Smooth muscle cell (in vitro differentiated cells): ENCODE measurements around the gene ZNHIT3. TPM values are rescaled to one million over a fixed set of nuclear protein-coding genes. Genes with fewer than 3 reads are reported as not detected.

Experiments used
- DNase-seq: peaks from one replicate; lab custom pipeline; 2025; ENCODE audit not compliant: unreplicated experiment; lab: John Stamatoyannopoulos, UW
- H2AFZ ChIP-seq: fragments of 200-600 bp; sonication (generic); 2 replicates; pipeline ENCODE4 v1.6.0; 2016; ENCODE audit warnings: antibody characterized with exemption, low read depth, mild to moderate bottlenecking
- H3F3A ChIP-seq: fragments of 200-600 bp; sonication (generic); 2 replicates; pipeline ENCODE4 v1.6.0; 2017; ENCODE audit warnings: antibody characterized with exemption, low read depth
- H3K27ac ChIP-seq: fragments of 200-600 bp; sonication (generic); 2 replicates; pipeline ENCODE4 v1.5.1; 2016; ENCODE audit warnings: low read depth, mild to moderate bottlenecking
- H3K27me3 ChIP-seq: fragments of 200-600 bp; sonication (generic); 2 replicates; pipeline ENCODE4 v1.6.1; 2016; ENCODE audit warnings: low read depth, mild to moderate bottlenecking
- H3K36me3 ChIP-seq: fragments of 200-600 bp; sonication (generic); 2 replicates; pipeline ENCODE4 v1.5.1; 2016; ENCODE audit warnings: low read depth
- H3K4me1 ChIP-seq: fragments of 200-600 bp; sonication (generic); 2 replicates; pipeline ENCODE4 v1.5.1; 2016; ENCODE audit warnings: low read depth
- H3K4me2 ChIP-seq: fragments of 200-600 bp; sonication (generic); 2 replicates; pipeline ENCODE4 v1.6.0; 2016; ENCODE audit warnings: mild to moderate bottlenecking
- H3K4me3 ChIP-seq: fragments of 200-600 bp; sonication (generic); 2 replicates; pipeline ENCODE4 v1.5.1; 2016; ENCODE audit warnings: mild to moderate bottlenecking
- H3K79me2 ChIP-seq: fragments of 200-600 bp; sonication (generic); 2 replicates; pipeline ENCODE4 v1.6.0; 2016; ENCODE audit warnings: low read depth, mild to moderate bottlenecking
- H3K9ac ChIP-seq: fragments of 200-600 bp; sonication (generic); 2 replicates; pipeline ENCODE4 v1.6.0; 2016; ENCODE audit warnings: low read depth
- H3K9me3 ChIP-seq: fragments of 200-600 bp; sonication (generic); replicated peaks from 2 replicates; pipeline ENCODE4 v1.5.1; 2016; ENCODE audit warnings: low read depth
- H4K20me1 ChIP-seq: fragments of 200-600 bp; sonication (generic); 2 replicates; pipeline ENCODE4 v1.6.0; 2016; ENCODE audit warnings: low read depth
- CTCF ChIP-seq: fragments of 200-600 bp; sonication (generic); IDR thresholded peaks from 2 replicates; pipeline ENCODE4 v1.5.1; 2017; ENCODE audit warnings: borderline replicate concordance, mild to moderate bottlenecking, antibody characterized with exemption; ENCODE audit not compliant: insufficient read depth, poor library complexity, severe bottlenecking
- WGBS: methylation state at CpG from one replicate; pipeline ENCODE4 v1.1.7; 2016; ENCODE audit warnings: low lambda C conversion rate; 5-methylcytosine and 5-hydroxymethylcytosine counted together
- polyA plus RNA-seq: library from polyadenylated mRNA; unstranded; fragments of >200 nt; fragmentation: Nextera tagmentation; extraction: Ambion mirVana; gene quantifications from 2 replicates; pipeline ENCODE4 v1.2.1, GENCODE V29; 2016
- total RNA-seq: library from RNA; depleted of rRNA; stranded (reverse); fragments of >200 nt; gene quantifications from 2 replicates; pipeline ENCODE4 v1.2.3, GENCODE V29; 2014

Gene ZNHIT3
- total and polyA plus RNA-seq, 2 experiments from 2014 or later, result 34.2 to 47.7 TPM

- Histone ChIP-seq H3K27ac (no peak overlapping the region), H3K36me3 (no peaks in the 10 kb centered on the region), H2AFZ (no peak overlapping the region), H3K79me2 (peaks cover 29% of the 10 kb centered on the region), H3K4me3 (no peak overlapping the region), H3K27me3 (no peaks in the 10 kb centered on the region), H3K9me3 (no peaks in the 10 kb centered on the region), H3K9ac (no peak overlapping the region), H3K4me2 (no peak overlapping the region), H3F3A (peaks cover 14% of the 10 kb centered on the region), H4K20me1 (no peaks in the 10 kb centered on the region), H3K4me1 (peaks cover 10% of the 10 kb centered on the region)
- no peak for DNase-seq
- no peak for TF ChIP-seq CTCF
- 100% methylated on average over 3 of the region's 3 CpGs for WGBS
Observed at GRCh38 chr17:36540696-36541095, 54.2 kb downstream of the ZNHIT3 start.

- Histone ChIP-seq H3K4me1 (peaks cover 23% of the 10 kb centered on the region), H3K4me3 (no peak overlapping the region), H3K27ac (no peak overlapping the region), H3K79me2 (peaks cover 43% of the 10 kb centered on the region), H2AFZ (no peak overlapping the region), H3K36me3 (no peaks in the 10 kb centered on the region), H3K9ac (no peak overlapping the region), H4K20me1 (peaks cover 19% of the 10 kb centered on the region), H3F3A (peaks cover 19% of the 10 kb centered on the region), H3K4me2 (no peak overlapping the region), H3K27me3 (no peaks in the 10 kb centered on the region), H3K9me3 (no peaks in the 10 kb centered on the region)
- WGBS, result 97% methylated on average over 15 of the region's 15 CpGs
- TF ChIP-seq CTCF, result no peak
- no peak for DNase-seq
Observed at GRCh38 chr17:36542755-36543154, 56.3 kb downstream of the ZNHIT3 start.

DNA sequence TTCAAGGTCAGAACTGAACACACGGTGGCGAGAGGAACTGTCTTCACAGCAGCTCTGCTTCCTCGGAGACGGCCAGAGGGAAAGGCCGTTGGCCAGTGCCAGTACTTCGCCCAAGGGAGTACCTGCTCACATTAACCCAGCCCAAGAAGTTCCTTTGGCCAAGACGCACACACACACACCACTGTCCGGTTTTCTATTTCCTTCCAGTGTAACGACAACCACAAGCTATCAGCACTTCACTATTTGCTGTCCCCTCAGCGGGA, 57.5 kb downstream of the ZNHIT3 start:
- no peaks in the 10 kb centered on the region for H3K9me3 ChIP-seq
- H3K4me3 ChIP-seq, result peak overlapping the region; percentile 100
- peaks cover 27% of the 10 kb centered on the region for H3K4me1 ChIP-seq
- H3K27me3 ChIP-seq, result no peaks in the 10 kb centered on the region
- H4K20me1 ChIP-seq, result peaks cover 31% of the 10 kb centered on the region
- DNase-seq, result no peak
- peak overlapping the region; percentile 95 for H3K4me2 ChIP-seq
- no peaks in the 10 kb centered on the region for H3K36me3 ChIP-seq
- H2AFZ ChIP-seq, result peak overlapping the region; percentile 99
- peaks cover 15% of the 10 kb centered on the region for H3F3A ChIP-seq
- WGBS, result 2% methylated on average over 10 of the region's 10 CpGs
- TF ChIP-seq CTCF, result no peak
- H3K9ac ChIP-seq, result peak overlapping the region; percentile 99
- peaks cover 55% of the 10 kb centered on the region for H3K79me2 ChIP-seq
- peak overlapping the region; percentile 99 for H3K27ac ChIP-seq

GRCh38 chr17:36544307-36545076, 58.0 kb downstream of the ZNHIT3 start, which contains the start of gene GGNBP2:
TSS of gene GGNBP2 (plus strand) at chr17:36544919. CDS start at chr17:36545725, 806 bp downstream.
- Histone ChIP-seq H3K9me3 (no peaks in the 10 kb centered on the region), H3F3A (peaks cover 15% of the 10 kb centered on the region), H3K4me2 (peak within 1 kb of the TSS; percentile 95), H3K9ac (peak within 1 kb of the TSS; percentile 99), H3K4me1 (peaks cover 27% of the 10 kb centered on the region), H4K20me1 (peaks cover 37% of the 10 kb centered on the region), H3K79me2 (peaks cover 60% of the 10 kb centered on the region), H2AFZ (peak within 1 kb of the TSS; percentile 99), H3K36me3 (no peaks in the 10 kb centered on the region), H3K4me3 (peak within 1 kb of the TSS; percentile 100), H3K27ac (peak within 1 kb of the TSS; percentile 99), H3K27me3 (no peaks in the 10 kb centered on the region)
- no peak for TF ChIP-seq CTCF
- WGBS, result 1% methylated on average over 54 of the region's 71 CpGs
- peak; percentile 96 for DNase-seq
